Psoas muscle (tissue), 8 donors: Measurements from ENCODE around the gene PIGC. TPM values are rescaled to one million over a fixed set of nuclear protein-coding genes. Genes with fewer than 3 reads are reported as not detected.

Experiments used
- ATAC-seq, 4 donors: fragments of 200-7000 bp; cut with Tn5 transposase; one replicate each; pipeline ENCODE4 v1.9.1; 2020; ENCODE audit warnings: moderate library complexity in 3 of 4, mild to moderate bottlenecking in 2 of 4
- DNase-seq, 2 donors: peaks; one replicate each; pipeline ENCODE4 v3.0.0-alpha.2; 2020
- H3K27ac ChIP-seq: fragments of 200-600 bp; one replicate; pipeline ENCODE4 v1.8.0; 2022
- H3K27me3 ChIP-seq, 3 donors: fragments of 200-600 bp in 1 of 3; one replicate each; pipeline versions ENCODE4 v1.6.1 to v1.8.0; 2013 to 2022; ENCODE audit warnings: low read length in 2 of 3, mild to moderate bottlenecking in 2 of 3, moderate library complexity in 1 of 3; ENCODE audit not compliant: insufficient read depth in 3 of 3
- H3K36me3 ChIP-seq, 2 donors: fragments of 200-600 bp in 1 of 2; one replicate each; pipeline versions ENCODE4 v1.6.1 to v1.8.0; 2013 to 2022; ENCODE audit warnings: low read depth in 1 of 2, mild to moderate bottlenecking in 1 of 2, moderate library complexity in 1 of 2; ENCODE audit not compliant: insufficient read depth in 1 of 2
- H3K4me1 ChIP-seq: fragments of 200-600 bp; one replicate; pipeline ENCODE4 v1.8.0; 2022
- H3K4me3 ChIP-seq: fragments of 200-600 bp; one replicate; pipeline ENCODE4 v1.8.0; 2022; ENCODE audit warnings: mild to moderate bottlenecking
- H3K9me3 ChIP-seq: fragments of 200-600 bp; one replicate; pipeline ENCODE4 v1.8.0; 2022
- CTCF ChIP-seq: fragments of 200-600 bp; IDR thresholded peaks from one replicate; pipeline ENCODE4 v1.8.0; 2022; ENCODE audit warnings: antibody characterized with exemption
- WGBS, 3 donors: extraction: QIAGEN DNeasy Blood & Tissue Kit; methylation state at CpG; one replicate each; pipeline versions ENCODE4 v1.1.6 to v1.1.7; 2013; 5-methylcytosine and 5-hydroxymethylcytosine counted together
- intact Hi-C, 2 donors: fragments of 100-400 bp; cut with DNase I; formaldehyde crosslinking; loops; one replicate each; pipeline versions ENCODE4 v1.11.0 to v1.14.2; 2022
- polyA plus RNA-seq, 3 donors: library from polyadenylated mRNA; stranded (reverse); fragments of 200-250 nt; gene quantifications; one replicate each; pipeline ENCODE4 v1.2.3, GENCODE V29; 2013
- total RNA-seq, 4 donors: library from RNA; stranded (reverse); fragmentation: NEBNext Ultra II Directional in 2 of 4; extraction: Animal tissue kit (Norgen Biotek cat#: 25700) in 2 of 4; gene quantifications; one replicate each; pipeline versions ENCODE4 v1.2.1 to v1.2.4, GENCODE V29; 2021 to 2023
- donor health status: healthy with polysubstance abuse.
- donor health status: DM: no; HTN: no; CAD: no; lungs with moderate emphysema.
- donor health status: Bipolar disorder and iron deficiency.
- donor health status: healthy.
- donor health status: DM: yes; HTN: yes; CAD: no.
- donor health status: DM: no; HTN: no; CAD: no.
- donor health status: DM: no; HTN: no; CAD: no.
- donor health status: DM: yes; HTN: yes; CAD: no.

The PIGC gene
- total and polyA plus RNA-seq, 7 donors = 10.8 to 24.7 (median 13.8) TPM

- no peak for TF ChIP-seq CTCF
- no peak for DNase-seq
- Histone ChIP-seq H3K9me3 (no peaks in the 10 kb centered on the region), H3K27me3 (no peaks in the 10 kb centered on the region), H3K4me1 (no peaks in the 10 kb centered on the region), H3K4me3 (no peak overlapping the region), H3K36me3 (no peaks in the 10 kb centered on the region), H3K27ac (no peak overlapping the region)
- ATAC-seq = no peak
- 91 to 95% (median 91%) methylated on average over 2 of the region's 2 CpGs for WGBS, 3 donors
- intact Hi-C loops = no loop called here
Observed at GRCh38 chr1:172431204-172431603, 12.7 kb downstream of the PIGC start.

GRCh38 chr1:172430128-172430454 lies 13.8 kb downstream of the PIGC start:
- WGBS, 3 donors = 78 to 80% (median 79%) methylated on average over 1 of the region's 1 CpG
- no peak overlapping the region for H3K27ac ChIP-seq

GRCh38 chr1:172429331-172430127 lies 14.3 kb downstream of the PIGC start:
- DNase-seq = no peak
- ATAC-seq = peak in 2 of 4 donors; percentile 39 to 60
- Histone ChIP-seq H3K27ac (no peak overlapping the region), H3K27me3 (no peaks in the 10 kb centered on the region), H3K36me3 (no peaks in the 10 kb centered on the region), H3K4me1 (no peaks in the 10 kb centered on the region), H3K9me3 (no peaks in the 10 kb centered on the region), H3K4me3 (no peak overlapping the region)
- 36 to 43% (median 38%) methylated on average over 1 of the region's 1 CpG for whole genome bisulfite sequencing, 3 donors
- intact Hi-C loops = no loop called here
- TF ChIP-seq CTCF = peak; percentile 59

More at GRCh38 chr1:172430128-172430454, 13.8 kb downstream of the PIGC start:
- DNase-seq (no peak), ATAC-seq (no peak)
- TF ChIP-seq CTCF = no peak
- intact Hi-C loops = no loop called here
- H3K4me3 ChIP-seq = no peak overlapping the region
- no peaks in the 10 kb centered on the region for H3K4me1 ChIP-seq
- no peaks in the 10 kb centered on the region for H3K36me3 ChIP-seq
- H3K27me3 ChIP-seq = no peaks in the 10 kb centered on the region
- no peaks in the 10 kb centered on the region for H3K9me3 ChIP-seq

GRCh38 chr1:172427191-172427590 lies 16.7 kb downstream of the PIGC start:
- intact Hi-C loops = no loop called here

More at GRCh38 chr1:172427191-172427590, 16.7 kb downstream of the PIGC start:
- Histone ChIP-seq H3K27me3 (no peaks in the 10 kb centered on the region), H3K27ac (no peak overlapping the region), H3K4me1 (no peaks in the 10 kb centered on the region), H3K36me3 (no peaks in the 10 kb centered on the region), H3K9me3 (no peaks in the 10 kb centered on the region), H3K4me3 (no peak overlapping the region)
- no peak for TF ChIP-seq CTCF
- WGBS, 3 donors = 94 to 99% (median 96%) methylated on average over 2 of the region's 2 CpGs
- DNase-seq (no peak), ATAC-seq (no peak)
